NAMALWA (cell line): ENCODE results near the gene SERHL2.
"Not testable (repeated sequence)": the region's sequence is repeated elsewhere in the genome, so short reads cannot be mapped to it uniquely, and the experiment has no call there.

ENCODE experiments used
- DNase-seq: peaks from one replicate; pipeline ENCODE4 v3.0.0-alpha.2; 2015; ENCODE audit warnings: low spot score

The SERHL2 gene

GRCh38 chr22:42535082-42535731 lies 18.5 kb upstream of the SERHL2 start:
- not testable (repeated sequence) for DNase-seq

GRCh38 chr22:42536166-42536565 lies 17.6 kb upstream of the SERHL2 start:
- DNase-seq: no peak

GRCh38 chr22:42536634-42537033 lies 17.1 kb upstream of the SERHL2 start:
- DNase-seq: not testable (repeated sequence)

- peak; percentile 65 for DNase-seq
Measured at GRCh38 chr22:42537199-42537831, 16.4 kb upstream of the SERHL2 start.

- not testable (repeated sequence) for DNase-seq
Measured at GRCh38 chr22:42539236-42539771, 14.5 kb upstream of the SERHL2 start.

- DNase-seq: no peak
Measured at GRCh38 chr22:42544686-42545085, 9.1 kb upstream of the SERHL2 start.

GRCh38 chr22:42547562-42547961 lies 6.2 kb upstream of the SERHL2 start:
- no peak for DNase-seq

GRCh38 chr22:42548126-42548525 lies 5.6 kb upstream of the SERHL2 start:
- not testable (repeated sequence) for DNase-seq

GRCh38 chr22:42548597-42549330 lies 5.0 kb upstream of the SERHL2 start:
- DNase-seq: no peak

GRCh38 chr22:42549331-42550060 lies 4.3 kb upstream of the SERHL2 start:
- no peak for DNase-seq

- DNase-seq: not testable (repeated sequence)
Measured at GRCh38 chr22:42552294-42552647, 1.5 kb upstream of the SERHL2 start.

GRCh38 chr22:42560381-42560780 lies 6.6 kb downstream of the SERHL2 start:
- DNase-seq: no peak

GRCh38 chr22:42560781-42561180 lies 7.0 kb downstream of the SERHL2 start:
- peak; percentile 65 for DNase-seq

GRCh38 chr22:42561856-42562255 lies 8.1 kb downstream of the SERHL2 start:
- DNase-seq: no peak

- DNase-seq: peak; percentile 56
Measured at GRCh38 chr22:42562279-42562678, 8.5 kb downstream of the SERHL2 start.

GRCh38 chr22:42562684-42563083 lies 8.9 kb downstream of the SERHL2 start:
- DNase-seq: no peak

- DNase-seq: not testable (repeated sequence)
Measured at GRCh38 chr22:42563943-42564342, 10.2 kb downstream of the SERHL2 start.

GRCh38 chr22:42564699-42565098 lies 10.9 kb downstream of the SERHL2 start:
- no peak for DNase-seq

- DNase-seq: no peak
Measured at GRCh38 chr22:42565956-42566355, 12.2 kb downstream of the SERHL2 start.

- DNase-seq: not testable (repeated sequence)
Measured at GRCh38 chr22:42567950-42568349, 14.2 kb downstream of the SERHL2 start.

GRCh38 chr22:42570580-42570979 lies 16.8 kb downstream of the SERHL2 start:
- DNase-seq: not testable (repeated sequence)

GRCh38 chr22:42571068-42571467 lies 17.3 kb downstream of the SERHL2 start:
- DNase-seq: not testable (repeated sequence)
